ENCODE results near the gene RPL12. TPM values are rescaled to one million over a fixed set of nuclear protein-coding genes. Genes with fewer than 3 reads are reported as not detected.

Gene RPL12
- total and polyA plus RNA-seq, 9 of the 15 experiments (the other 6 are each of a cell fraction or from before 2014, with no cell fraction given) = 1,614 to 4,558 (median 2,531) TPM

DNA sequence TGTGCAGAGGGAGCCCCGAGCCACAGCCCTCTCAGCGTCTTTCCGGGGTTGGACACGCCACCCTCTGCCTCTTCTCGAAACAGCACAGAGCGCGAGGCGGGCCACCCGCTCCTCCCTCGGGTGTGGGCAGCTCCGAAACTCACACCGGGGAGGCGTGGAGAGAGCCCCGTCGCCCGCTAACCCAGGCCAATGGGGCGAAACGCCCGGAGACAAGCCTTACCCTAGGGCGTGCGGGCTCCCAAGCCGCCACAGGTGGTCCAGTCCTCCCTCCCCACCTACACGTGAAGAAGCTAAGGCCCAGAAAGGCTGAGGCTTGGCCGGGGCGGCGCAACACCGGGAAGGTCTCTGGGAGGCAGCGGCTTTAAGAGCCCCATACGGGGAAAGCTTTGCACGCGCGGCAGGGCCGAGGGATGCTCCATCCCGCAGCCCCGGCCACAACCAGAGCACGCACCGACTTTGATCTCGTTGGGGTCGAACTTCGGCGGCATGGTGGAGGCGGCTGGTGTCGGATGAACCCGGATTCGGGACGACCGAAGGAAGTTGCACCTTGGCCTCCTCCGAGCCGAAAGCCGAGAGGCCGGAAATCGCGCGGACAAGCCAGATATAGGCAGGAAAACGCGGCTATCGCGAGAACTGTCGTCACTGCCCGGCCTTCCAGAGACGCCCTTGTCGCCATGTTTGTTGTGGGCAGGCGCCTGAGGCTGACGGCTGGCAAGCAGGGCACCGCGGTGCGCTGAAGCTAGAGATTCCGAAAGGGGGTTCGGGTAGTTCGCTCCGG is at the start of gene RPL12, which contains the start of gene LRSAM1 (continued):
- TF ChIP-seq ZNF318 (IDR thresholded peaks at IDR 0.05; ENCODE audit: borderline replicate concordance in 1 of 2, low read depth in 1 of 2) (0 out of 4 replicates have a peak, but pooled peaks of 1 of the 2 experiments have one; percentile 46), CCNT2 (IDR thresholded peaks at IDR 0.05; ENCODE audit: borderline replicate concordance, extremely low read depth, insufficient read length, low read depth, low read length) (no peak), ZNF644 (tag; IDR thresholded peaks at IDR 0.05; ENCODE audit: low read depth) (no peak), SUPT5H (IDR thresholded peaks at IDR 0.05) (peak; percentile 100)
- TF ChIP-seq, protein P1, sequence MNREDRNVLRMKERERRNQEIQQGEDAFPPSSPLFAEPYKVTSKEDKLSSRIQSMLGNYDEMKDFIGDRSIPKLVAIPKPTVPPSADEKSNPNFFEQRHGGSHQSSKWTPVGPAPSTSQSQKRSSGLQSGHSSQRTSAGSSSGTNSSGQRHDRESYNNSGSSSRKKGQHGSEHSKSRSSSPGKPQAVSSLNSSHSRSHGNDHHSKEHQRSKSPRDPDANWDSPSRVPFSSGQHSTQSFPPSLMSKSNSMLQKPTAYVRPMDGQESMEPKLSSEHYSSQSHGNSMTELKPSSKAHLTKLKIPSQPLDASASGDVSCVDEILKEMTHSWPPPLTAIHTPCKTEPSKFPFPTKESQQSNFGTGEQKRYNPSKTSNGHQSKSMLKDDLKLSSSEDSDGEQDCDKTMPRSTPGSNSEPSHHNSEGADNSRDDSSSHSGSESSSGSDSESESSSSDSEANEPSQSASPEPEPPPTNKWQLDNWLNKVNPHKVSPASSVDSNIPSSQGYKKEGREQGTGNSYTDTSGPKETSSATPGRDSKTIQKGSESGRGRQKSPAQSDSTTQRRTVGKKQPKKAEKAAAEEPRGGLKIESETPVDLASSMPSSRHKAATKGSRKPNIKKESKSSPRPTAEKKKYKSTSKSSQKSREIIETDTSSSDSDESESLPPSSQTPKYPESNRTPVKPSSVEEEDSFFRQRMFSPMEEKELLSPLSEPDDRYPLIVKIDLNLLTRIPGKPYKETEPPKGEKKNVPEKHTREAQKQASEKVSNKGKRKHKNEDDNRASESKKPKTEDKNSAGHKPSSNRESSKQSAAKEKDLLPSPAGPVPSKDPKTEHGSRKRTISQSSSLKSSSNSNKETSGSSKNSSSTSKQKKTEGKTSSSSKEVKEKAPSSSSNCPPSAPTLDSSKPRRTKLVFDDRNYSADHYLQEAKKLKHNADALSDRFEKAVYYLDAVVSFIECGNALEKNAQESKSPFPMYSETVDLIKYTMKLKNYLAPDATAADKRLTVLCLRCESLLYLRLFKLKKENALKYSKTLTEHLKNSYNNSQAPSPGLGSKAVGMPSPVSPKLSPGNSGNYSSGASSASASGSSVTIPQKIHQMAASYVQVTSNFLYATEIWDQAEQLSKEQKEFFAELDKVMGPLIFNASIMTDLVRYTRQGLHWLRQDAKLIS (CRISPR knock-in tag; IDR thresholded peaks at IDR 0.05) = peak; percentile 99

Measured in K562 (cell line).